ENCODE measurements around the gene SCGB1C1. TPM values are rescaled to one million over a fixed set of nuclear protein-coding genes. Genes with fewer than 3 reads are reported as not detected.
A peak's percentile ranks its signal among the peaks of the same experiment; 100 is the strongest.
"Not testable (repeated sequence)": the region's sequence is repeated elsewhere in the genome, so short reads cannot be mapped to it uniquely, and the experiment has no call there.

The SCGB1C1 gene
- total RNA-seq (not detected), polyA plus RNA-seq (ENCODE audit: insufficient read length in 6 of 6) (not detected)
- long read RNA-seq, donor 1, result 0 reads
- long read RNA-seq, donor 2, result 0 reads
- long read RNA-seq, donor 3, result 0 reads
- long read RNA-seq, donor 4, partial matches to known transcripts, result 0 of 1 reads
- long read RNA-seq, donor 4, other reads (novel, unspliced or antisense), result 1 of 1 reads
- long read RNA-seq, donor 5, result 0 reads
- long read RNA-seq, donor 6, result 0 reads
- long read RNA-seq, donor 7, result 0 reads
- long read RNA-seq, donor 8, result 0 reads
- long read RNA-seq, donor 9, result 0 reads
- long read RNA-seq, donor 10, result 0 reads
- long read RNA-seq, donor 11, result 0 reads
- long read RNA-seq, donor 12, result 0 reads

DNA sequence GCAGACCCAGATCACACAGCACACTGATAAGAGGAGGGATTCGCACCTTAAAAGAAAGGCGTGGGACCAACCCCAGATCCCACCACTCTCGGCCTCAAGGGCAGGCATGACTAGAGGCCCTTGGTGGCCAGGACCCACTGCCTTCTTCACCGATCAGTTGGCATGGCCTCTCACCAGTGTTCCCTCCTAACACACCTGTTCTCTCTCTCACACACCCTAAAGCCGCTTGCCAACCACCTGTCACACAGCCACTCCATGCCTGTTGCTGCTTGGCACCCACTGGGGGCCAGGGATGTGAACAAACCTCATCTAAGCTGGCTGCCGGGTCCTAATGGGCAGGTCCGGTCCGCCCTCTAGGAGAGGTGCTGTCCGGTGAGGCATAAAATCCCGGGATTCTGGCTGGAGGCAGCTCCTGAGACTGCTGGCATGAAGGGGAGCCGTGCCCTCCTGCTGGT is at the start of gene SCGB1C1:
TSS of gene SCGB1C1 (plus strand) at position 405 of the 455 bp plus-strand sequence. CDS start at position 427, 22 bp downstream.
- H3K36me3 ChIP-seq; H3K27ac ChIP-seq; DNase-seq; H3K27me3 ChIP-seq; H3K9me3 ChIP-seq; ATAC-seq; H3K4me3 ChIP-seq; H3K4me1 ChIP-seq; intact Hi-C loops (cut with DNase I): not testable (repeated sequence)

DNA sequence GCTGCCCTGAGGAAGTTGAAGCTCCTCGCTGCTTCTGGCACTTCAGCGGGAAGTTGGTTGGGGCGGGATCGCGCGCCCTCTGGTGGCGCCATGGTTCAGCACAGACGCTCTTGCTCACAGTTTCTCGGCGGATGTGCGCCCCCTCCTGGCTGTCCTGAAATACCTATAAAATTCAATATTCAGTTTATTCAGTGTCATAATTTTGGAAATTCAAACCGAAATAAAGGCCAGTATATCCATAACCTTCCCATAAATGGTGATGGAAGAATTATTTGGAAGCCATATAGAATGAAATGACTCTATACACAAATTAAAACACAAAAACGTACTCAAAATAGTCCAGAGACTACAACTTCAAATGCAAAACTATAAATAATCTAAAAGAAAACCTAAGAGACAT is 12.6 kb upstream of the SCGB1C1 start:
- DNase-seq; H3K27ac ChIP-seq; H3K4me3 ChIP-seq; H3K36me3 ChIP-seq; H3K9me3 ChIP-seq; H3K27me3 ChIP-seq; ATAC-seq; H3K4me1 ChIP-seq; intact Hi-C loops (cut with DNase I): not testable (repeated sequence)

DNA sequence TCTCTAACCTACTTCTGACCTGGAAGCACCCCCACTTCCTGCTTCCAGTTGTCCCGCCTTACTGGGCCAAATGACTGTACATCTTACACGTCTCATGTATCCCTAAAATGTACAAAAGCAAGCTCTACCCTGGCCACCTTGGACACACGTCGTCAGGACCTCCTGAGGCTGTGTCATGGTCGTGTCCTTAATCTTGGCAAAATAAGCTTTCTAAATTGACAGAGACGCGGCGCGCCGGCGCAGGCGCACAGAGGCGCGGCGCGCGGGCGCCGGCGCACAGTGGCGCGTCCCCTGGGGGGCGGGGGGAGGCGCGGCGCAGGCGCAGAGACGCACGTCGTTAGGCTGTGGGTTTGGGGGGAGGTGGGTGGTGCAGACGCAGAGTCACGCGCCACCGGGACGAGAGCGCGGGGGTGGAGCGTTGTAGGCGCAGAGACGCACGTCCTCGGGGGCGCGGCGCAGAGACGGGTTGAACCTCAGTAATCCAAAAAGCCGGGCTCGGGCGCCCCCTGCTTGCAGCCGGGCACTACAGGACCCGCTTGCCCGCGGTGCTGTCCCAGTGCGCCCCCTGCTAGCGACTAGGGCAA is 3.6 kb upstream of the SCGB1C1 start:
- H3K4me1 ChIP-seq; H3K36me3 ChIP-seq; H3K27me3 ChIP-seq; intact Hi-C loops (cut with DNase I); H3K9me3 ChIP-seq; H3K27ac ChIP-seq; H3K4me3 ChIP-seq: not testable (repeated sequence)
- ATAC-seq, result peak; percentile 28
- peak in 1 of 4 donors; percentile 76 for DNase-seq

DNA sequence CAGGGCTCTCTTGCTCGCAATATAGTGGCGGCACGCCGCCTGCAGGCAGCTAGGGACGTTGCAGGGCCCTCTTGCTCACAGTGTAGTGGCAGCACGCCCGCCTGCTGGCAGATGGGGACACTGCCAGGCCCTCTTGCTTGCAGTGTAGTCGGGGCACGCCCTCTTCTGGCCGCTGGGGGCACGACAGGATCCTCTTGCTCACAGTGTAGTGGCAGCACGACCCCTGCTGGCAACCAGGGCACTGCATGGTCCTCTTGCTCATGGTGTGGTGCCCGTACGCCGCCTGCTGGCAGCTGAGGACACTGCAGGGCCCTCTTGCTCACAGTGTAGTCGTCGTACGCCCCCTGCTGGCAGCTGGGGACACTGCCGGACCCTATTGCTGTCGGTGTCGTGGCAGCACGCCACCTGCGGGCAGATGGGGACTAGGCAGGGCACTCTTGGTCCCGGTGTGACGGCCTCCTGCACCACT is 3.0 kb upstream of the SCGB1C1 start:
- H3K27ac ChIP-seq; H3K9me3 ChIP-seq; H3K4me3 ChIP-seq; H3K4me1 ChIP-seq; intact Hi-C loops (cut with DNase I); H3K27me3 ChIP-seq; H3K36me3 ChIP-seq: not testable (repeated sequence)
- peak in 2 of 4 donors; percentile 35 to 77 for DNase-seq
- peak; percentile 77 for ATAC-seq
- TF ChIP-seq, protein P1, sequence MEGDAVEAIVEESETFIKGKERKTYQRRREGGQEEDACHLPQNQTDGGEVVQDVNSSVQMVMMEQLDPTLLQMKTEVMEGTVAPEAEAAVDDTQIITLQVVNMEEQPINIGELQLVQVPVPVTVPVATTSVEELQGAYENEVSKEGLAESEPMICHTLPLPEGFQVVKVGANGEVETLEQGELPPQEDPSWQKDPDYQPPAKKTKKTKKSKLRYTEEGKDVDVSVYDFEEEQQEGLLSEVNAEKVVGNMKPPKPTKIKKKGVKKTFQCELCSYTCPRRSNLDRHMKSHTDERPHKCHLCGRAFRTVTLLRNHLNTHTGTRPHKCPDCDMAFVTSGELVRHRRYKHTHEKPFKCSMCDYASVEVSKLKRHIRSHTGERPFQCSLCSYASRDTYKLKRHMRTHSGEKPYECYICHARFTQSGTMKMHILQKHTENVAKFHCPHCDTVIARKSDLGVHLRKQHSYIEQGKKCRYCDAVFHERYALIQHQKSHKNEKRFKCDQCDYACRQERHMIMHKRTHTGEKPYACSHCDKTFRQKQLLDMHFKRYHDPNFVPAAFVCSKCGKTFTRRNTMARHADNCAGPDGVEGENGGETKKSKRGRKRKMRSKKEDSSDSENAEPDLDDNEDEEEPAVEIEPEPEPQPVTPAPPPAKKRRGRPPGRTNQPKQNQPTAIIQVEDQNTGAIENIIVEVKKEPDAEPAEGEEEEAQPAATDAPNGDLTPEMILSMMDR (IDR thresholded peaks at IDR 0.05), result peak in 1 of 2 donors; percentile 34

- intact Hi-C loops (cut with DNase I); H3K4me1 ChIP-seq; H3K9me3 ChIP-seq; H3K36me3 ChIP-seq; H3K27ac ChIP-seq; DNase-seq; ATAC-seq; H3K27me3 ChIP-seq; H3K4me3 ChIP-seq: not testable (repeated sequence)
Measured at GRCh38 chr11:190546-190945, 2.3 kb upstream of the SCGB1C1 start.

DNA sequence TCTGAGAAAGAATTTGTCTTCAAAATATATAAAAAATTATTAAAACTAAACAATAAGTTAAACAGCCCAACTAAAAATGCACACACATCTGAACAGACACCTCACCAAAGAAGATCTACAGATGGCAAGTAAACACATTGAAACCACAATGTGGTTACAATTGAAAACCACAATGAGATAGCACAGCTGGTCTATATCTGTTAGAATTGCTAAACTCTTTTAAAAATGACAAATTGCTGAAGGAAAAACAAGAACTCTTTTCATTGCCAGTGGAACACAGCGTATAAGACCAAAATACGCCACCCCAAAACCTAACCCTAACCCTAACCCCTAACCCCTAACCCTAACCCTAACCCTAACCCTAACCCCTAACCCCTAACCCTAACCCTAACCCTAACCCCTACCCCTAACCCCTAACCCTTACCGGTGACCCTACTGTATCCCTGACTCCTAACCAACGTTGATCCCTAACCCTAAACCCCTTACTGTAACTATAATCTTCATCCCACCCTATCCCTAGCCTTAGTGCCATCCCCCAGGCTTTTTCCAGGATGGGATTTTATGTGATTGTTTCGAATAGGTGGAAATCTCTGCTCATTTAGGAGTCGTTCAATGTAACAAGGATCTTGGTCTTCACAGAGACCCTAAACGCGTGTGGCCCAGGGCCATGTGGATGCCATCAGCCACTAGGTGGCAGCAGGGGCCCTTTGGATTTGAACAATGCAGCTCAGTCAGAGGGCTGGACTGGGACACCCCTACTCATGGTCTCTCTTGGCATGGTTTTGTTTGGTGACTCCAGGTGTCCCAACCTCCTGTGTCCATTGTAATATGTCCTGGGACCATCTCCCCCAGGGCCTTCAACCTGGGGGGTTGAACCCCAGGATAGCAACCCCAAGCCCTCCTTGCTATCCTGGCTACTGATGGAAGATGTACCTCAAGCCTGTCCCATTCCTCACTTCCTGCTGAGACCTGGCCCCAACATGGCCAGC is 1.1 kb upstream of the SCGB1C1 start:
- DNase-seq, result peak in 1 of 4 donors; percentile 54
- H3K27me3 ChIP-seq; H3K9me3 ChIP-seq; H3K36me3 ChIP-seq; H3K4me3 ChIP-seq; H3K27ac ChIP-seq; intact Hi-C loops (cut with DNase I); H3K4me1 ChIP-seq: not testable (repeated sequence)
- TF ChIP-seq, protein P1 (IDR thresholded peaks at IDR 0.05), result peak; percentile 11 to 65
- peak; percentile 75 for ATAC-seq

GRCh38 chr11:193481-193880 is 603 bp downstream of the SCGB1C1 start:
- H3K27me3 ChIP-seq; H3K4me3 ChIP-seq; H3K4me1 ChIP-seq; H3K9me3 ChIP-seq; ATAC-seq; H3K27ac ChIP-seq; DNase-seq; H3K36me3 ChIP-seq; intact Hi-C loops (cut with DNase I): not testable (repeated sequence)

All from left lung (tissue), 14 donors.